ENCODE results near the gene EMSY. TPM values are rescaled to one million over a fixed set of nuclear protein-coding genes. Genes with fewer than 3 reads are reported as not detected.
"Not testable (repeated sequence)": the region's sequence is repeated elsewhere in the genome, so short reads cannot be mapped to it uniquely, and the experiment has no call there.

EMSY gene
- total RNA-seq, 2 donors from 2014 or later = 18.1 to 18.6 TPM

GRCh38 chr11:76579752-76580151, 134.9 kb downstream of the EMSY start:
- no peak for DNase-seq (ENCODE audit: low spot score)
- intact Hi-C loops (cut with DNase I) = no loop called here

- DNase-seq (ENCODE audit: low spot score); intact Hi-C loops (cut with DNase I): not testable (repeated sequence)
Observed at GRCh38 chr11:76582471-76582870, 137.7 kb downstream of the EMSY start.

- intact Hi-C loops (cut with DNase I) = no loop called here
- no peak for DNase-seq (ENCODE audit: low spot score)
Observed at GRCh38 chr11:76587820-76588454, 143.1 kb downstream of the EMSY start.

- intact Hi-C loops (cut with DNase I) = no loop called here
- DNase-seq (ENCODE audit: low spot score) = peak; percentile 92
Observed at GRCh38 chr11:76588455-76589325, 143.9 kb downstream of the EMSY start.

- no peak for DNase-seq (ENCODE audit: low spot score)
- intact Hi-C loops (cut with DNase I) = no loop called here
Observed at GRCh38 chr11:76589477-76589876, 144.7 kb downstream of the EMSY start.

GRCh38 chr11:76589964-76590950, 145.4 kb downstream of the EMSY start:
- no peak for DNase-seq (ENCODE audit: low spot score)
- intact Hi-C loops (cut with DNase I) = no loop called here

- intact Hi-C loops (cut with DNase I) = no loop called here
Observed at GRCh38 chr11:76591416-76591815, 146.6 kb downstream of the EMSY start.

GRCh38 chr11:76592025-76592914, 147.5 kb downstream of the EMSY start:
- DNase-seq (ENCODE audit: low spot score) = no peak
- intact Hi-C loops (cut with DNase I) = no loop called here

More at GRCh38 chr11:76591416-76591815, 146.6 kb downstream of the EMSY start:
- no peak for DNase-seq (ENCODE audit: low spot score)

GRCh38 chr11:76592961-76593360, 148.1 kb downstream of the EMSY start:
- DNase-seq (ENCODE audit: low spot score) = no peak
- intact Hi-C loops (cut with DNase I) = no loop called here

- not testable (repeated sequence) for DNase-seq (ENCODE audit: low spot score)
- intact Hi-C loops (cut with DNase I) = loop anchor here (5.0 kb wide), 2 partner anchors 82 to 87 kb away; no protein-coding TSS in a partner anchor
Observed at GRCh38 chr11:76595091-76595490, 150.3 kb downstream of the EMSY start.

GRCh38 chr11:76596652-76597051, 151.8 kb downstream of the EMSY start:
- no peak for DNase-seq (ENCODE audit: low spot score)
- intact Hi-C loops (cut with DNase I) = loop anchor here (5.0 kb wide), 2 partner anchors 81 to 86 kb away; no protein-coding TSS in a partner anchor

- DNase-seq (ENCODE audit: low spot score) = no peak
- intact Hi-C loops (cut with DNase I) = loop anchor here (5.0 kb wide), 2 partner anchors 80 to 85 kb away; no protein-coding TSS in a partner anchor
Observed at GRCh38 chr11:76597533-76598425, 153.0 kb downstream of the EMSY start.

- intact Hi-C loops (cut with DNase I) = loop anchor here (5.0 kb wide), 2 partner anchors 79 to 84 kb away; no protein-coding TSS in a partner anchor
- no peak for DNase-seq (ENCODE audit: low spot score)
Observed at GRCh38 chr11:76598426-76598839, 153.6 kb downstream of the EMSY start.

- intact Hi-C loops (cut with DNase I) = loop anchor here (5.0 kb wide), 2 partner anchors 78 to 83 kb away; no protein-coding TSS in a partner anchor
- no peak for DNase-seq (ENCODE audit: low spot score)
Observed at GRCh38 chr11:76599041-76600013, 154.5 kb downstream of the EMSY start.

GRCh38 chr11:76600124-76600655, 155.4 kb downstream of the EMSY start:
- intact Hi-C loops (cut with DNase I) = no loop called here
- DNase-seq (ENCODE audit: low spot score) = no peak

GRCh38 chr11:76601272-76601671, 156.5 kb downstream of the EMSY start:
- intact Hi-C loops (cut with DNase I) = no loop called here
- DNase-seq (ENCODE audit: low spot score) = no peak
